Embryonic facial prominence (tissue), 1 donor: ENCODE results near the gene RSKR.
"Not testable (repeated sequence)": the region's sequence is repeated elsewhere in the genome, so short reads cannot be mapped to it uniquely, and the experiment has no call there.

ENCODE experiments used
- DNase-seq: peaks from one replicate; pipeline ENCODE4 v3.0.0-alpha.2; 2016; ENCODE audit errors: extremely low spot score

Gene RSKR

GRCh38 chr17:28623696-28624095, 9.7 kb upstream of the RSKR start:
- DNase-seq: no peak

DNA sequence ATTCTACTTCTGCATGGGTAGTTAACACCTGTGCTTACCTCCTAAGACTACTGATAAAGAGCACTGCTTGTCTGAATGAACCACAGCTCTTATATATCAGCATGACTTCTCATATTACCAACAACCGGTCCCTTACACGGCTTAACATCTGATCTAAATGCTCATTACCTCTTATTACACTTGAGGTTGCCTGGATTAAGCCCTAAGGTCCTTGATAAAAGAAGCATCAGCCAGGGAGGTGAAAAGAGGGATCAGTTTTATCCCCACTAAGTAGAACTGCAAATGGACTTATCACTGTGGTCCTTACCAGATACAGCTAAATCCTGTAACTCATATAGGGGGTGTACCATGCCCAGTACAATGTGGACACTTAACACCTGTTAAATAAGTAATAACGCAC, 8.2 kb upstream of the RSKR start:
- DNase-seq: no peak

- no peak for DNase-seq
These were observed 6.0 kb upstream of the RSKR start for GRCh38 chr17:28620010-28620409.

- DNase-seq: no peak
These were observed 4.5 kb upstream of the RSKR start for GRCh38 chr17:28618464-28618863.

- DNase-seq: no peak
These were observed 2.3 kb upstream of the RSKR start for GRCh38 chr17:28616281-28616680.

DNA sequence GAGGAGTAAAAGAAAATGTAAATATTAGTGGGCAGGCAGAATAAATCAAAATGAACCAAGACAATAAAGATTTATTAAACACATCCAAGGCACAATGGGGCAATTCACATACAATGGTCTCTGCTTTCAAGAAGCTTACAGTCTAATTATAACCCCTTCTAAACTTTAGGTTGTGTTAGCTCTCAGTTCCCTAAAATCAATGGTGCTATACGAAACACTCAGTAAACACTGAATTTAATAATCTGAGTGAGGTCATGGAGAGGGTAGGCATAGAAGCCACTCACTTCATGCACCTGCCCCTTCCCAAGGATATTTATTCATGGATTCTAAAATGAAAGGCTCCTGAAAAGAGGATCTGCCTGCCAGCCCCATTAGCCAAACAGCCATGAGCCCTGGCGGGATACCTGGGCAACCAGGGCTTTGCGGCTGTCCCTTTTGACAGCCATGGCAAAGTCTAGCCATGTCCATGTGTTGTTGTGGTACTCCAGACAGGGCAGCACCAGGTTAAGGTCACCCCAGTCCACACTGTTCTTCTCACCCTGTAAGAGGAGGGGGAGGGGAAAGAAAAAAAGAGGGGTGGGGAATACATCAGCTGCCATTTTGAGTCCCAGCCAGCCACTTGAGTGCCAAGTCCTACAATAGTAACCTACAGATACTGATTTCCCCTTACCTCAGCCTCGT, 1.4 kb upstream of the RSKR start:
- DNase-seq: no peak

DNA sequence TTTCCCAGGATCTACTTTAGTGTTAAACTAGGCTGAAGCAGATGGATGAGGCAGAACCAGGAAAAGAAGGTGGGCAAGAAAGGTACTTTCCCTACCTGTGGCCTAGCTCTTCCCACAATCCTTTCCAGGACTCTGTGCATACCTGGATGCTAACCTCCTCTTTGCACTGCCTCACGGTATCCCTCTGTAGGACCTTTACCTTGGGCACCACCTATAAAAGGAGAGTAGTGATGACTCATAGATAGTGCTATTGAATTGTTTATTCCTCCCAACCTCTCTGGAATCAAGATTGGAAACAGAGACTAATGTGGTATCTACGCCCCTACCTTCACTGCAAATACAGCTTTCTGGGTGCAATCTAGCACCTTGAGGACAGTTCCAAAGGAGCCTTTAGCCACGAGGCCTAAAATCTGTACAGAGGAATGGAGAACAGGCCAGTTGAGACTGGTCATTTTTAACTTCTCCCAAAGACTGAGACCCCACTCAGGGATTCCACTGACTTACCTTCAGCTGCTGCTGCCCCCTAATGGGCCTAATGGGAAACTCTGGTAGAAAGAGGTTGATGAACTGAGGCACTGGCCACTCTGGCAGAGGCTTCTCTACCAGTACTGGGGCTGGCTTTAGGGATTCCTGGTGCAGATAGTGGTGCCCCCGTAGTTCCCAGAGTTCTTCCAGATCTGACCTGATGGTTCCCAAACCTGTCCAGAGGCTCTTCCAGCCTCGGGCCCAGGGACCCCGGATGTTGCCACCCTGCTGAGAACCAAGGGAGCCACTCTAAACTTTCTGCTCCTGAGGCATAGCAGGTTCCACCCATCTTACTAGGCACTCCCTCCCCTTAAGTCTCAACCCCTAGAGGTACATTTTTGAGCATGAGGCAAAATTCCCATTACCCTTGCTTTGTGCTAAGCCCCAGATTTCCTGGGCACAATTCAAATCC, 781 bp downstream of the RSKR start:
- DNase-seq: no peak

DNA sequence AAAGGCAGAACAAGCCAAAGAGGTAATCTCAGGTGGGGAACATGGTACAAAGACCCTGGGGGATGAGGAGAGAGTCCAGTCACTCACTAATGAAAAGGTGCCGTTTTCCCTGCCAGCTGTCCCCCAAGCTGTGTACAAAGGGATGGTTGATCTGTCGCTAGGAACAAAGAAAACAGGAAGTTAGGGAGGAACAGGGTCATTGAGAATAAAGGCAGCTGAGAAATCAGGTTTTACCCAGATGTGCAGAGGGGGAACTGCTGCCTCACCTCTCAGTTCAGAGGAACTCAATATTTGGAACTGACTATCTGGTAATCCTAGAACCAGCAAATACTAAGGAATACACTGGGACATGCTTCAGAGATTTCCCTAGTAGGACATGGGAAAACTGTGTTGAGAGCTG, 1.5 kb downstream of the RSKR start:
- DNase-seq: no peak

GRCh38 chr17:28610376-28610775, 3.6 kb downstream of the RSKR start:
- DNase-seq: no peak

DNA sequence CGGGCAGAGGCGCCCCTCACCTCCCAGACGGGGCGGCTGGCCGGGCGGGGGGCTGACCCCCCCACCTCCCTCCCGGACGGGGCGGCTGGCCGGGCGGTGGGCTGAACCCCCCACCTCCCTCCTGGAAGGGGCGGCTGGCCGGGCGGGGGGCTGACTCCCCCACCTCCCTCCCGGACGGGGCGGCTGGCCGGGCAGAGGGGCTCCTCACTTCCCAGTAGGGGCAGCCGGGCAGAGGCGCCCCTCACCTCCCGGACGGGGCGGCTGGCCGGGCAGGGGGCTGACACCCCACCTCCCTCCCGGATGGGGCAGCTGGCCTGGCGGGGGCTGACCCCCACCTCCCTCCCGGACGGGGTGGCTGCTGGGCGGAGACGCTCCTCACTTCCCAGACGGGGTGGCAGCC, 10.0 kb downstream of the RSKR start:
- DNase-seq: not testable (repeated sequence)

- DNase-seq: peak; percentile 10
These were observed 14.4 kb downstream of the RSKR start for GRCh38 chr17:28599311-28600184.

DNA sequence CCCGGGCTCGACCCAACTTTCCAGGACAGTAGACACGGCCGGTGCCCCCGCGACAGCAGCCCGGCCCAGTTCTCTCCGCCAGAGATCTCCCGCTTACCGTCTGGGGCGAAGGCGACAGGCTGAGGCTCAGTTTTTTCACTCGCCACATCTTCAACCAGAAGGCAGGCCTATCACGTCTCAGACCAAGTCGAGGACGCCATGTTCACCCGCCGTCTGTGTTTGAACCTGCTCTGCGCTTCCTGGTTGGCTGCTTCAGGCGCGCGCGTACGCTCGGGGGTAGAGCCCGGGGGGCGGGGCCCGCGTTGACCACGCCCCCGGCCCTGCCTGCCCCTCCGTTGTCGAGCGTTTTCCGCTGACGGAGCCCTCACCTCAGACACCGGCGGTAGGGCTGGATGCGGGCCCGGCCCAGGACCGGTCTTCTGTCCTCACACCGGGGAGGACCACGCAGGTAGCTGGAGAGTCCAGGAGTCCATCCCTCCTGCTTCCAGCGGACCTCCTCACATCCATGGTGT, 15.1 kb downstream of the RSKR start, which contains the start of gene SPAG5:
Gene SPAG5 (minus strand): TSS at position 227 of the 512 bp plus-strand sequence. CDS start 79 bp downstream, at position 148.
- DNase-seq: peak; percentile 84

DNA sequence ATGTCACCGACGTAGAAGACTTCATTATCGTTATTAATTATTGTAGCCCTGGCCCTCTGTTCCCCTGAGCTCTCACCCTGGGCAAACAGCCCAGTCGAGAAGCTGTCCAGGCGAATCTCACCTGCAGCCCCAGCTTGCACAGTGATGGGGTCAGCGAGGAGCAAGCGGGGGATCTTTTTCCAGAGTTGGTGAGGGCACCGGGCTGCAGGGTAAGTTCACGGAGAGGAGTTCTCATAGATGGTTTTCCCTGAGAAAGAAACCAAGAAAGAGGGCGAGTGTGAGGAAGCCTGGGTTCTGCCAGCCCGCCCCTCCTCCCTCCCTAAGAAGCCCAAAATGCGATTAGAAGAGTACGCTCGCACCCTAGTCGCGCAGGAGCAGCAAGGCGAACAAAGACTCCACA, 15.6 kb downstream of the RSKR start:
- DNase-seq: no peak

GRCh38 chr17:28597606-28598383, 16.2 kb downstream of the RSKR start:
- no peak for DNase-seq

DNA sequence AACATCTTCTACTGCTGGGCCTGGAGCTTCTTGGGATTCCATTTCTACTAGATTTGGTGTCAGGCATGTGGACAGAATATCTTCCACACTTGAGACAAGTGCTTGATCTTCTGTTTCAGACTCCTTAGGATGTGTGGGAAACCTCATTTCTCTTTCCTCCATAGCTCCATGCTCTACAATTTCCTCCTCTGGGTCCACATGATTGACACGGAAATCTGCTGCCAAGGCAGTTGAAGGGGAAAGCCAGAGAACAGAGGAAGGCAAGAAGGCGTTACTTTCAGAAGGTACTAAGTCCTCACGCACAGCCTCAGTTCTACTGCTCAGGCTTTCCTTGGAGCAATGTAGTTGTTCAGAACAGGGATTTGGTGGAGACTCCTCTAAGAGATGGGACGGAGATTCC, 21.7 kb downstream of the RSKR start:
- DNase-seq: no peak

- no peak for DNase-seq
These were observed 28.1 kb downstream of the RSKR start for GRCh38 chr17:28585851-28586250.

DNA sequence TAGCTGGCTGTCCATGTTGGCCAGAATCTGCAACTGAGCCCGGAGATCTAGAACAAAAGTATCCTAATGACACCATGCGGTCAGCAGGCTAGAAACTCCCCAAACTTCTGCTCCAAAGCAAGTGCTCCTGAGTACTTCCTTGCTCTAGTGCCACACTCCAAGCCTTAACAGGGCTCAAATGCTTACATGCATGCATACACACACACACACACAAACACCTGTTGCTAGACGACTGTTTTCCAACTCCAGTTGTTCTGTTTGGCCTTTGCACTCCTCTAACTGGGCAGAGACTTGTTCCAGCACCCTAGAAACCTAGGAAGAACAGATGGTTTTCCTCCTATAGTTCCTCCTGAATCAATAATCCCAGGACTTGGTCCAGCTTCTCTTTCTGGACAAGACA, 29.6 kb downstream of the RSKR start:
- no peak for DNase-seq

GRCh38 chr17:28582513-28582912, 31.5 kb downstream of the RSKR start:
- DNase-seq: no peak

DNA sequence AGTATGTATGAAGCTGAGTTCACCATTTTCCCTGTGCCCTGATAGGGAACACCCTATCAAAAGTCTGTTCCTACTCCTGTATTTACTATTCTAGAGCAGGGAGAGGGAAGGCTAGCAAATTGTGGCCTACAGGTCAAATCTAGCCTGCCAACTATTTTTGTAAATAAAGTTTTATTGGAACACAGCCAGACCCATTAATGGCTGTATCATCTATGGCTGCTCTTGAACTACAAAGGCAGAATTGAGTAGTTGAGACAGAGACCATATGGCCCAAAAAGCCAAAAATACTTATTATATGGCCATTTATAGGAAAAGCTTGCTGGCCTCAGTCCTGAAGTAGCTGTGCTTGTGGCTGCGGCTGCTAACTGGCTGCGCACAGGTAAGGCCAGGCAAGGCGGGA, 33.0 kb downstream of the RSKR start:
- DNase-seq: no peak

DNA sequence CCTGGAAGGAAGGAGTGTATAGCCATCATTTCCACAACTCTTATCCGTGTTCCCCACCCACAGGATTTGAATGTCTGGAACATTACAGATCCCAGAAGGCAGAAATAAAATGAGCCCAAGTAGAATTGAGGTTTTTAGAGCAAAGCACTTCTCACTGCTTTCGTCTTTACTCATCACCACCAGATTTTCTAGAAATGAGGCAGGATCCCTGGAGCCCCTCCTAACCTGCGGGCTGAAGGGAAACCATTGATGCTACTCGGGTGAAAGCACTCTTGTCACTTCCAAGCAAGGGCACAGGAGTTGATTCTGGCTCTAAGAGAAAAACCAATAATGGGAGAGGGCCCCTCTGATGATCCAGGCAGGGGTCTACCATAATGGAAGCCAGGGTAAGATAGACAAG, 34.5 kb downstream of the RSKR start:
- no peak for DNase-seq
